Skeletal muscle tissue (tissue), 4 donors: ENCODE measurements around the gene TBX15. TPM values are rescaled to one million over a fixed set of nuclear protein-coding genes. Genes with fewer than 3 reads are reported as not detected.
"Not testable (repeated sequence)": the region's sequence is repeated elsewhere in the genome, so short reads cannot be mapped to it uniquely, and the experiment has no call there.

Experiments used
- H3K27ac ChIP-seq: one replicate; pipeline ENCODE4 v1.7.0; 2013; ENCODE audit warnings: mild to moderate bottlenecking, low read depth, low read length, inconsistent platforms
- H3K27me3 ChIP-seq, 3 donors: one replicate each; pipeline ENCODE4 v1.7.0; 2013; ENCODE audit warnings: low read length in 3 of 3; ENCODE audit not compliant: control insufficient read depth in 3 of 3, insufficient read depth in 3 of 3
- H3K36me3 ChIP-seq, 3 donors: one replicate each; pipeline ENCODE4 v1.7.0; 2013; ENCODE audit warnings: low read length in 3 of 3; ENCODE audit not compliant: control insufficient read depth in 3 of 3, insufficient read depth in 3 of 3
- H3K4me1 ChIP-seq, 3 donors: one replicate each; pipeline ENCODE4 v1.7.0; 2013; ENCODE audit warnings: low read length in 3 of 3, mild to moderate bottlenecking in 3 of 3; ENCODE audit not compliant: control insufficient read depth in 3 of 3, insufficient read depth in 3 of 3
- H3K4me3 ChIP-seq, 3 donors: one replicate each; pipeline ENCODE4 v1.7.0; 2013; ENCODE audit warnings: low read length in 3 of 3
- H3K9ac ChIP-seq, 3 donors: one replicate each; pipeline ENCODE4 v1.7.0; 2013; ENCODE audit warnings: low read length in 3 of 3, mild to moderate bottlenecking in 3 of 3, moderate library complexity in 2 of 3, low read depth in 1 of 3
- H3K9me3 ChIP-seq, 3 donors: one replicate each; pipeline ENCODE4 v1.7.0; 2013; ENCODE audit warnings: low read length in 3 of 3; ENCODE audit not compliant: control insufficient read depth in 3 of 3
- total RNA-seq: library from RNA; depleted of rRNA; stranded (reverse); fragments of >200 nt; gene quantifications from one replicate; pipeline ENCODE4 v1.2.3, GENCODE V29; 2014
- donor health status: Osteomylitis.

Gene TBX15
- total RNA-seq, 1 donor from 2014 or later: 49.6 TPM

DNA sequence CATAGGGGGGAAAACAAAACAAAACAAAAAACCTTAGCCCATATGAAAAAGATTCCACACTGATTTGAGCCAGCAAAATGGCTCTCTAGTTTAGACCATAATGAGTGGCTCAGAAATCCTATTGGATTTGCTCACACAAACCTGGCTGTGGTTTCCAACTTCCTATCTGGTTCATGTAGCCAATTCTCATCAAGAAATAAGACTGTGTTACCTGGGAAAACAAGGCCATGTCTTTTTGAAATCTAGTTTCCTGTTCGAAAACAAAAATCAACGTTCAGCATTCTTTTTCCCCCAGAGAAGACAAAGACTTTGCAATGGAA lies 69.2 kb downstream of the TBX15 start:
- H3K9me3 ChIP-seq: no peaks in the 10 kb centered on the region
- H3K27ac ChIP-seq: no peak overlapping the region
- H3K4me3 ChIP-seq: no peak overlapping the region
- H3K36me3 ChIP-seq: peaks cover 17 to 39% (median 30%) of the 10 kb centered on the region in 3 donors
- H3K4me1 ChIP-seq: no peaks in the 10 kb centered on the region
- H3K9ac ChIP-seq: no peak overlapping the region
- H3K27me3 ChIP-seq: no peaks in the 10 kb centered on the region

DNA sequence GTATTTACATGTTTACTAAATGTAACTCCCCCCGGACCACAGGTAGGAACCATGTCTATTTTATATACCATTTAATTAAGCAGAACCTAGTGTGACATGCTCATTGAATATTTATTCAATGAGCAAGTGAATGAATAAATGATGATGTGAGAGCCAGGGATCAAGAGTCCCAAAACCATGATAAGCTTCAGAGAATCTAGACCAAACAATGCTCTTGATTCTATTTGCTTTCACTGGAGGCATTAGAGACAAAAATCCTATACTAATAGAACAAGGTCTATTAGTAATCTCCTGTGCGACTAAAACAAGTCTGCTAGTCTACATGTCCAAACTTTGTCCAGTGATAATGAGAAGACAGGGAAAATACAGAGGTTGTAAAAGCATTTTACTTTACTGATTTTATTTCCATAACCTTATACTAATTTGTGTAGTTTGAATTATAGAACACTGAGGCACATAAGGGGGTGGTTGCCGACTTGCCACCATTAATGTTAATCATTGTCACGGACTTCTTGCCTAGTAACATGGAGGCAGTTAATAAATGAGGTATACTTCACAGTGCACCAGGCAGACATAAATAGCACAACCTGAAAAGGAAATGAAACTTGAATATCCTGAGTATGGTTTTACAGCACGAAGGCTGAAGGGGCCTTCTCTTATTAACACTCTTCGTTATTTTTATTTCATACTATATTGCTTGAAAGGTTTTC lies 69.8 kb downstream of the TBX15 start:
- Histone ChIP-seq H3K27me3 (no peaks in the 10 kb centered on the region), H3K9ac (no peak overlapping the region), H3K4me1 (no peaks in the 10 kb centered on the region), H3K36me3 (peaks cover 18 to 39% (median 29%) of the 10 kb centered on the region in 3 donors), H3K4me3 (no peak overlapping the region), H3K9me3 (no peaks in the 10 kb centered on the region), H3K27ac (no peak overlapping the region)

DNA sequence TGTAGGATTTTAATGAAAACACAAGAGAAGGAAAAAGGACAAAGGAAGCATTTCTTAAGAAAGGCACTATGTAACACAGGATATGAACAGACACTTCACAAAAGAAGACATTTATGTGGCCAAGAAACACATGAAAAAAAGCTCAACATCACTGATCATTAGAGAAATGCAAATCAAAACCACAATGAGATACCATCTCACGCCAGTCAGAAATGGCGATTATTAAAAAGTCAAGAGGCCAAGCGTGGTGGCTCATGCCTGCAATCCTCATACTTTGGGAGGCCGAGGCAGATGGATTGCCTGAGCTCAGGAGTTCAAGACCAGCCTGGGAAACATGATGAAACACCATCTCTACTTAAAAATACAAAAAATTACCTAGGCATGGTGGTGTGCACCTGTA lies 71.8 kb downstream of the TBX15 start:
- H3K9ac ChIP-seq, H3K4me1 ChIP-seq, H3K9me3 ChIP-seq, H3K27me3 ChIP-seq, H3K4me3 ChIP-seq, H3K27ac ChIP-seq: not testable (repeated sequence)
- peaks cover 14 to 31% (median 26%) of the 10 kb centered on the region in 3 donors for H3K36me3 ChIP-seq

DNA sequence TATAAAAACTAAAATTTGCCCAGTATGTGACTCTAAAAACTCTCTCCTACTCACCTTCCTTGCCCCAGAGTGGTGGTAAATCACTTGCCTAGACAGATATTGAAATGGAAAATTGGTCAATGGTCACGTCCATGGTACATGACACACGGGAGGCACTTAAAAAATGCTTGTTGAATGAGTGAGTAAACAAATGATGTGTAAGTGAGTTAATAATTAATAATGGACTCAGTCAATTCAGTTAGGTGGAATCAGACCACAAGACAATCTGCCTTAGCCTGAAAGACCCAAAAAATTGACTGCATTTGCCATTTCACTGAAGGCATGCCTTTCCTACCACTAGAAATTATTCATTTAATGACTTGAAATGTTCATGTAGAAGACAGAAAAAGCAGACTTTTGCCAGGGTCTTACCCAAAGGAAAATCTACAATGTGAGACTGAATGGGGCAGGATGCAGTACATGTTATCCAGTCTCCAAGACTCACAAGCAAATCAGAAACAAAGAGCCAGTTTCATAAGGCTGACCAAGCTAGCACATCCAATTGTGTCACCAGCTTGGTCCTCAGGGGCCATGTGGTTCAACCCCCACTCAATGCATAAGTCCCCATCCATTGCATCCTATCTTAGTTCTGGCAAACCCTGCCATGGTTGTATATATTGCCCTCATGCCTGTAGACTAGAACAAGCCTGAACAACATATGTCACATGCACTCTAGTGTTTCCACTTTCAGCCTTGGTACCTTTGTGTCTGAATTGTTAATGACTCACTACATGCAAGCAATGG lies 73.6 kb downstream of the TBX15 start:
- H3K4me3 ChIP-seq: no peak overlapping the region
- H3K27me3 ChIP-seq: no peaks in the 10 kb centered on the region

DNA sequence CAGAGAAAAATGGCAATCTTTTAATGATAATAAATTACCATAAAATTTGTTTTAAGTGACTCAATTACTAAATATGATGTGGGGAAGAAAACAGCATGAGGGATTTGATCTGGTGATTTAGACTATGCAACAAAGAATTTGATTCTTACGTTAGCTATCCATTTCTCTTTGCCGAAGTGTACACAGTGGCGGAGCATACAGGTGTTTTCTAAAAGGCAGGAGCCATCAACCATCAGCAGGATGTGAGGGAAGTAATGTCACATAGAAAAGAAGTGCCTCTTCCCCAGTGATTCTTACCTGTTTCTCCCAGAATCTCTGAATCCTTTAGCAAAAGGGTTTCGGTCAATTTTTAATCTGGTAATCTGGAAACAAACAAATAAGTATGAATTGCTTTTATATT lies 74.3 kb downstream of the TBX15 start:
- Histone ChIP-seq H3K27me3 (no peaks in the 10 kb centered on the region), H3K36me3 (peaks cover 18 to 42% (median 39%) of the 10 kb centered on the region in 3 donors), H3K27ac (no peak overlapping the region), H3K9me3 (no peaks in the 10 kb centered on the region), H3K4me1 (no peaks in the 10 kb centered on the region), H3K9ac (no peak overlapping the region), H3K4me3 (no peak overlapping the region)

More for the DNA sequence above, 73.6 kb downstream of the TBX15 start:
- Histone ChIP-seq H3K9ac (no peak overlapping the region), H3K36me3 (peaks cover 18 to 43% (median 34%) of the 10 kb centered on the region in 3 donors), H3K27ac (no peak overlapping the region), H3K4me1 (no peaks in the 10 kb centered on the region), H3K9me3 (no peaks in the 10 kb centered on the region)

DNA sequence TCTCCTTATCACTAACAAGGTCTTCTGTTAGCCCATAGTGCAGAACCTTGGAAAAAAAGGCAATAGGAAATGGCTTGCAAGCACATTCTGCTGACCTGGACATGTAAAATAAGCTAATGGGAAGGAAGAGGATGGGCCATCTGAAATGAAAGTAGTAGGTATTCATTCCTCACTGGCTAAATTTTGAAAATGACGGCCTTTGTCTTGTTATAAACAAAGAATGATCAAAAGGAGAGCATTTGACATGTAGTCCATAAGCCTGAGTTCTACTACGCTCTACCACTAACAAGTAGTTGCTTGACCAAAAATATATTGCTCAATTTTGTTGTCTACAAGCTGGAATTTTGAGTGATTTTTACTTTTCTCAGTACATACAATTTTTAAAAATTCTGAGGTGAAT lies 75.6 kb downstream of the TBX15 start:
- peaks cover 15 to 35% (median 32%) of the 10 kb centered on the region in 3 donors for H3K36me3 ChIP-seq
- H3K9ac ChIP-seq: no peak overlapping the region
- no peaks in the 10 kb centered on the region for H3K9me3 ChIP-seq
- no peaks in the 10 kb centered on the region for H3K4me1 ChIP-seq
- no peaks in the 10 kb centered on the region for H3K27me3 ChIP-seq
- no peak overlapping the region for H3K27ac ChIP-seq
- H3K4me3 ChIP-seq: no peak overlapping the region

DNA sequence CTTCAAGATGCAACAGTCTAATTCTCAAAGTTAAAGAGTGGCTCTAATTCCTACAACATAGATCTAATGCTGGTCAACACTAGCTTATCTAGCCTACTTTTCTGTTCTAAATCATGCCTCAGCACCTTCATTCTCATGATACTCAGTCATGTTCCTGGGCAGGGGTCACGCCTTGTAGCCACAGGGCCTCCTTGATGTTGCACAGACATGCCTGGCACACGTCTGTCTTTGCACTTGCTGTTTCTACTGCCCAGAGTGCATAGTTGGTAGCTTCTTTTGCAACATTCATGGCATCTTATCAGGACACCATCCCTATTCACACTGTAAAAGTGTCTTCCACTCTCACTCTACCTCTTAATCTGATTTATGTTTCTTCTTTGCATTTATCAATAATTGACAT lies 76.6 kb downstream of the TBX15 start:
- peaks cover 14 to 39% (median 34%) of the 10 kb centered on the region in 3 donors for H3K36me3 ChIP-seq

DNA sequence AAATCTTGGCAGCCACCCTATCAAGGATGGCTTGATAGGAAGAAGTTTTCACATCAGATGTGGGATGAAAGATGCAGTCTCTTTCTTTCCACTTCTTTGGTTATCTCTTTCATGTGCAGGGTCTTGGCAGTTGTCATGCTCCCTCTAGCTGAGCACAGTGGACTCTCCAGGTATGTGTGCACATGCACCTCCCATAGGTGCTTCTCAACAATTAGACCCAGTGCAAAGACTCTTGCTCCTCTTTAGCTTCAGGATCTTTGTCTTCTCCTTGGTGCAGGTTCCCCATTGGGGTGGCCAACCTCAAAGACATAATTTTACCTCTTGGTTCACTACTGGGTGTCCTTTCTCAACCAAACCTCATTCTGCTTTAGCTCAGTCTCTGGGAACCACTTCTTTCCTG lies 80.7 kb downstream of the TBX15 start:
- H3K9ac ChIP-seq: no peak overlapping the region
- H3K36me3 ChIP-seq: peaks cover 8 to 24% (median 22%) of the 10 kb centered on the region in 3 donors

More for the DNA sequence above, 76.6 kb downstream of the TBX15 start:
- Histone ChIP-seq H3K9ac (no peak overlapping the region), H3K27ac (no peak overlapping the region), H3K4me3 (no peak overlapping the region), H3K27me3 (no peaks in the 10 kb centered on the region), H3K9me3 (no peaks in the 10 kb centered on the region), H3K4me1 (no peaks in the 10 kb centered on the region)

DNA sequence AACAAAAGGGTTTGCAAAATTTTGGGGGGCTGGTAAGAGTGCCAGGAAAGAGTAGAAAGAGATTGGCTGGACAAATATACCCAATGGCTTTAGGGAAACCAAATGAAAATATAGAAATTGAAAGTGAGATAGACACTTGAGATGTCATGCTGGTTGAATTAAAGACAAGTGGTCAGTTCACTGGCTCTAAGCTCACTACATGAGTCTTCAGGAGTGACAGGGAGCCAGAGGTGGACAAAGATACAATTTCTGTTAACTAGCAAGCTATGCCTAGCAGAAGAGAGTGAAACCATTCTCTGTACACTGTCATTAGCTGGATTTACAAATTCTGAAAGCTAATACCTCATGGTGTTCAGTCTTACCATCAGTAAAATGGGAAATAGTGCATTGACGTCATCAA lies 82.5 kb downstream of the TBX15 start:
- Histone ChIP-seq H3K4me1 (peaks cover under 1 to 11% (median 5%) of the 10 kb centered on the region in 3 donors), H3K4me3 (no peak overlapping the region), H3K9me3 (no peaks in the 10 kb centered on the region), H3K36me3 (peaks cover 5 to 17% (median 14%) of the 10 kb centered on the region in 3 donors), H3K9ac (no peak overlapping the region), H3K27ac (no peak overlapping the region), H3K27me3 (no peaks in the 10 kb centered on the region)

More for the DNA sequence above, 80.7 kb downstream of the TBX15 start:
- no peaks in the 10 kb centered on the region for H3K27me3 ChIP-seq
- no peaks in the 10 kb centered on the region for H3K9me3 ChIP-seq
- no peak overlapping the region for H3K27ac ChIP-seq
- H3K4me3 ChIP-seq: no peak overlapping the region
- H3K4me1 ChIP-seq: peaks cover 0 to 4% (median 2%) of the 10 kb centered on the region in 3 donors

DNA sequence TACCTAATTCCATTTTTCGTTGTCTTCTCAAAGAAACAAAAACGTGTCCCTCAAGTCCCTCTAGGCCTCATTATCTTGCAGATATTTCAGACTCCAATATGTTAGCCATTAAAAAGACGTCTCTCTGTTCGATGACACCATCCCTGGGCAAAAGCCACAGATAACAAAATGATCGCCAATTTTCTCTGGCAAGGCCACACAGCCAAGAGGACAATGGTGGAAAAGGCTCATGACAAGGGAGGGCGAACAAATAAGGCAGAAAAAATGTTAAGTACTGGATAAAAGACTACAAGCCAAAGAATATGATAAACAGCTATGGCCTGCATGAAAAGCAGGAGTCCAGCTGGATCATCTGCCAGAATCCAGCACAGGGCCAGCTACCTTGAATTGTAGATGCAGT lies 82.9 kb downstream of the TBX15 start:
- H3K9me3 ChIP-seq: no peaks in the 10 kb centered on the region
- H3K27ac ChIP-seq: no peak overlapping the region
- H3K4me3 ChIP-seq: no peak overlapping the region
- H3K27me3 ChIP-seq: no peaks in the 10 kb centered on the region
- no peak overlapping the region for H3K9ac ChIP-seq
- peaks cover 5 to 12% (median 5%) of the 10 kb centered on the region in 3 donors for H3K4me1 ChIP-seq
- peaks cover 5 to 15% (median 12%) of the 10 kb centered on the region in 3 donors for H3K36me3 ChIP-seq
